GM12878 (cell line): ENCODE data around the gene RTEL1. TPM values are rescaled to one million over a fixed set of nuclear protein-coding genes. Genes with fewer than 3 reads are reported as not detected.

Experiments
- BMI1 ChIP-seq: fragments of 450-650 bp; IDR thresholded peaks from 2 replicates; pipeline ENCODE4 v1.6.1; 2016; ENCODE audit warnings: mild to moderate bottlenecking, moderate library complexity, borderline replicate concordance
- CHD4 ChIP-seq: fragments of 200-600 bp; sonication (generic); IDR thresholded peaks from 2 replicates; pipeline ENCODE4 v1.6.1; 2016; ENCODE audit warnings: mild to moderate bottlenecking
- DPF2 ChIP-seq: fragments of 450-650 bp; IDR thresholded peaks from 2 replicates; pipeline ENCODE4 v1.6.1; 2017; ENCODE audit warnings: mild to moderate bottlenecking
- MYC ChIP-seq: IDR thresholded peaks from 2 replicates; pipeline ENCODE4 v1.6.1; 2011; ENCODE audit warnings: mild to moderate bottlenecking, low read length, moderate library complexity, inconsistent platforms; ENCODE audit not compliant: insufficient read depth, insufficient replicate concordance, insufficient read length, severe bottlenecking
- PAX8 ChIP-seq: fragments of 450-650 bp; IDR thresholded peaks from 2 replicates; pipeline ENCODE4 v1.6.1; 2017; ENCODE audit warnings: mild to moderate bottlenecking, moderate library complexity
- PML ChIP-seq: IDR thresholded peaks from 2 replicates; pipeline ENCODE4 v1.6.1; 2012; ENCODE audit warnings: low read length, inconsistent platforms
- RAD51 ChIP-seq: fragments of 450-650 bp; IDR thresholded peaks from 2 replicates; pipeline ENCODE4 v1.6.1; 2016; ENCODE audit warnings: moderate library complexity, mild to moderate bottlenecking, inconsistent platforms
- RFX5 ChIP-seq: IDR thresholded peaks from 2 replicates; pipeline ENCODE4 v1.6.1; 2011; ENCODE audit warnings: low read depth, low read length, improper control_type of control experiment
- SIN3A ChIP-seq: IDR thresholded peaks from 2 replicates; pipeline ENCODE4 v1.6.1; 2012; ENCODE audit warnings: low read depth, low read length, improper control_type of control experiment
- SRF ChIP-seq, 2 experiments: IDR thresholded peaks; 2 replicates each; pipeline ENCODE4 v1.6.1; 2011; ENCODE audit warnings: low read depth in 2 of 2, low read length in 2 of 2, mild to moderate bottlenecking in 1 of 2, moderate library complexity in 1 of 2
- STAT3 ChIP-seq: IDR thresholded peaks from 2 replicates; pipeline ENCODE4 v1.6.1; 2011; ENCODE audit warnings: low read depth, low read length, improper control_type of control experiment
- polyA plus RNA-seq, 11 experiments: library from polyadenylated mRNA; depleted of rRNA in 4 of 11; unstranded in 6 of 11; stranded (reverse) in 5 of 11; fragments of >200 nt; fragmentation: Nextera tagmentation in 4 of 11; fragmentation: Illumina TruSeq in 1 of 11; extraction: Ambion mirVana in 4 of 11; extraction: Trizol in 1 of 11; gene quantifications; 1 replicate in 1 of 11; 2 replicates in 10 of 11; pipeline versions ENCODE4 v1.2.1 to v1.2.3, GENCODE V29; 2011 to 2016; ENCODE audit warnings: inconsistent platforms in 2 of 11, missing spikeins in 2 of 11, low read depth in 1 of 11
- total RNA-seq, 4 experiments: library from RNA; depleted of rRNA in 3 of 4; stranded (reverse); fragments of >200 nt in 3 of 4; fragmentation: Illumina TruSeq in 1 of 4; extraction: Trizol in 1 of 4; gene quantifications; 2 replicates each; pipeline versions ENCODE4 v1.2.1 to v1.2.3, GENCODE V29; 2013 to 2021
- TF ChIP-seq, protein P1 (sequence below): IDR thresholded peaks from 2 replicates; pipeline ENCODE4 v1.6.1; 2012; ENCODE audit warnings: improper control_type of control experiment, low read depth, low read length; ENCODE audit not compliant: insufficient replicate concordance
- TF ChIP-seq, protein P2 (sequence below): fragments of 450-650 bp; formaldehyde crosslinking; IDR thresholded peaks from 2 replicates; pipeline ENCODE4 v1.4.0; 2020; ENCODE audit warnings: mild to moderate bottlenecking, moderate library complexity
- TF ChIP-seq, protein P3 (sequence below): fragments of 450-650 bp; IDR thresholded peaks from 2 replicates; pipeline ENCODE4 v1.6.1; 2017; ENCODE audit warnings: mild to moderate bottlenecking, moderate library complexity
- TF ChIP-seq, protein P4 (sequence below): fragments of 450-650 bp; IDR thresholded peaks from 2 replicates; pipeline ENCODE4 v1.6.1; 2017; ENCODE audit warnings: low read depth, mild to moderate bottlenecking, moderate library complexity

RTEL1 gene
- total and polyA plus RNA-seq, 10 of the 15 experiments (the other 5 are each of a cell fraction or from before 2014, with no cell fraction given), result 0.40 to 37.2 (median 15.6) TPM; not detected in 1

DNA sequence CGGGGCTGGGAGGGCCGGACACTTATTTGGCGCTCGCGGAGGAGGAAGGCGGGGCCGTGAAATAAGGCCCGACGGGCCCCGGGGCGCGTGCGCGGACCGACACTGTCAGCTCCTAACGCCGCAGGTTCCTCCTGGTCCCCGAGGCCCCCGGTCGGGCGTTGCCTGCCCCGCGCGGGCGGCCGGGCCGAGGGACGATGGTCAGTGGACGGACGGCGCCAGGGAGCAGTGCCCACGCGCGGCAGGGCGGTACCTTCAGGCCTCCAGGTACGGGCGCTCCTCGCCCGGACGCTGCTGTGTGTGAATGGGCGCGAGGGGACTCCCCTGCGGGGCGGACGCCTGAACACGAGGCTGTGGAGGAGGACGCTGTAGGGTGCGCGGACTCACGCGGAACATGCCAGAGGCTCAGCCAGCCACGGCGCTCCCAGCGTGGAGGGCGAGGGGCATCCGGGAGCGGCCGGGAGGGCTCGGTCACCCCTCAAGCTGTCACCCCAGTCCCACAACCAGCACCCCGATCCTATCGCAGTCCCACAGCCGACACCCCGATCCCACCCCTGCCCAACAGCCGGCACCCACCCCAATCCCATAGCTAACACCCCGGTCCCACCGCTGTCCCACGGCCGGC, 30.9 kb upstream of the RTEL1 start (continued):
- TF ChIP-seq, protein P1, sequence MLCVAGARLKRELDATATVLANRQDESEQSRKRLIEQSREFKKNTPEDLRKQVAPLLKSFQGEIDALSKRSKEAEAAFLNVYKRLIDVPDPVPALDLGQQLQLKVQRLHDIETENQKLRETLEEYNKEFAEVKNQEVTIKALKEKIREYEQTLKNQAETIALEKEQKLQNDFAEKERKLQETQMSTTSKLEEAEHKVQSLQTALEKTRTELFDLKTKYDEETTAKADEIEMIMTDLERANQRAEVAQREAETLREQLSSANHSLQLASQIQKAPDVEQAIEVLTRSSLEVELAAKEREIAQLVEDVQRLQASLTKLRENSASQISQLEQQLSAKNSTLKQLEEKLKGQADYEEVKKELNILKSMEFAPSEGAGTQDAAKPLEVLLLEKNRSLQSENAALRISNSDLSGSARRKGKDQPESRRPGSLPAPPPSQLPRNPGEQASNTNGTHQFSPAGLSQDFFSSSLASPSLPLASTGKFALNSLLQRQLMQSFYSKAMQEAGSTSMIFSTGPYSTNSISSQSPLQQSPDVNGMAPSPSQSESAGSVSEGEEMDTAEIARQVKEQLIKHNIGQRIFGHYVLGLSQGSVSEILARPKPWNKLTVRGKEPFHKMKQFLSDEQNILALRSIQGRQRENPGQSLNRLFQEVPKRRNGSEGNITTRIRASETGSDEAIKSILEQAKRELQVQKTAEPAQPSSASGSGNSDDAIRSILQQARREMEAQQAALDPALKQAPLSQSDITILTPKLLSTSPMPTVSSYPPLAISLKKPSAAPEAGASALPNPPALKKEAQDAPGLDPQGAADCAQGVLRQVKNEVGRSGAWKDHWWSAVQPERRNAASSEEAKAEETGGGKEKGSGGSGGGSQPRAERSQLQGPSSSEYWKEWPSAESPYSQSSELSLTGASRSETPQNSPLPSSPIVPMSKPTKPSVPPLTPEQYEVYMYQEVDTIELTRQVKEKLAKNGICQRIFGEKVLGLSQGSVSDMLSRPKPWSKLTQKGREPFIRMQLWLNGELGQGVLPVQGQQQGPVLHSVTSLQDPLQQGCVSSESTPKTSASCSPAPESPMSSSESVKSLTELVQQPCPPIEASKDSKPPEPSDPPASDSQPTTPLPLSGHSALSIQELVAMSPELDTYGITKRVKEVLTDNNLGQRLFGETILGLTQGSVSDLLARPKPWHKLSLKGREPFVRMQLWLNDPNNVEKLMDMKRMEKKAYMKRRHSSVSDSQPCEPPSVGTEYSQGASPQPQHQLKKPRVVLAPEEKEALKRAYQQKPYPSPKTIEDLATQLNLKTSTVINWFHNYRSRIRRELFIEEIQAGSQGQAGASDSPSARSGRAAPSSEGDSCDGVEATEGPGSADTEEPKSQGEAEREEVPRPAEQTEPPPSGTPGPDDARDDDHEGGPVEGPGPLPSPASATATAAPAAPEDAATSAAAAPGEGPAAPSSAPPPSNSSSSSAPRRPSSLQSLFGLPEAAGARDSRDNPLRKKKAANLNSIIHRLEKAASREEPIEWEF, result no peak
- TF ChIP-seq PAX8 (no peak), PML (peak; percentile 68; the same call in 1 of the 2 replicates), STAT3 (no peak), CHD4 (no peak), SIN3A (no peak; the same call in 1 of the 2 replicates), SRF (IDR thresholded peaks at IDR 0.05; ENCODE audit: low read depth in 2 of 2, low read length in 2 of 2) (no peak), MYC (peak; percentile 86), DPF2 (peak; percentile 87), BMI1 (no peak), RFX5 (no peak), RAD51 (no peak)
- TF ChIP-seq, protein P2, sequence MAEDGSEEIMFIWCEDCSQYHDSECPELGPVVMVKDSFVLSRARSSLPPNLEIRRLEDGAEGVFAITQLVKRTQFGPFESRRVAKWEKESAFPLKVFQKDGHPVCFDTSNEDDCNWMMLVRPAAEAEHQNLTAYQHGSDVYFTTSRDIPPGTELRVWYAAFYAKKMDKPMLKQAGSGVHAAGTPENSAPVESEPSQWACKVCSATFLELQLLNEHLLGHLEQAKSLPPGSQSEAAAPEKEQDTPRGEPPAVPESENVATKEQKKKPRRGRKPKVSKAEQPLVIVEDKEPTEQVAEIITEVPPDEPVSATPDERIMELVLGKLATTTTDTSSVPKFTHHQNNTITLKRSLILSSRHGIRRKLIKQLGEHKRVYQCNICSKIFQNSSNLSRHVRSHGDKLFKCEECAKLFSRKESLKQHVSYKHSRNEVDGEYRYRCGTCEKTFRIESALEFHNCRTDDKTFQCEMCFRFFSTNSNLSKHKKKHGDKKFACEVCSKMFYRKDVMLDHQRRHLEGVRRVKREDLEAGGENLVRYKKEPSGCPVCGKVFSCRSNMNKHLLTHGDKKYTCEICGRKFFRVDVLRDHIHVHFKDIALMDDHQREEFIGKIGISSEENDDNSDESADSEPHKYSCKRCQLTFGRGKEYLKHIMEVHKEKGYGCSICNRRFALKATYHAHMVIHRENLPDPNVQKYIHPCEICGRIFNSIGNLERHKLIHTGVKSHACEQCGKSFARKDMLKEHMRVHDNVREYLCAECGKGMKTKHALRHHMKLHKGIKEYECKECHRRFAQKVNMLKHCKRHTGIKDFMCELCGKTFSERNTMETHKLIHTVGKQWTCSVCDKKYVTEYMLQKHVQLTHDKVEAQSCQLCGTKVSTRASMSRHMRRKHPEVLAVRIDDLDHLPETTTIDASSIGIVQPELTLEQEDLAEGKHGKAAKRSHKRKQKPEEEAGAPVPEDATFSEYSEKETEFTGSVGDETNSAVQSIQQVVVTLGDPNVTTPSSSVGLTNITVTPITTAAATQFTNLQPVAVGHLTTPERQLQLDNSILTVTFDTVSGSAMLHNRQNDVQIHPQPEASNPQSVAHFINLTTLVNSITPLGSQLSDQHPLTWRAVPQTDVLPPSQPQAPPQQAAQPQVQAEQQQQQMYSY, result no peak
- TF ChIP-seq, protein P3, sequence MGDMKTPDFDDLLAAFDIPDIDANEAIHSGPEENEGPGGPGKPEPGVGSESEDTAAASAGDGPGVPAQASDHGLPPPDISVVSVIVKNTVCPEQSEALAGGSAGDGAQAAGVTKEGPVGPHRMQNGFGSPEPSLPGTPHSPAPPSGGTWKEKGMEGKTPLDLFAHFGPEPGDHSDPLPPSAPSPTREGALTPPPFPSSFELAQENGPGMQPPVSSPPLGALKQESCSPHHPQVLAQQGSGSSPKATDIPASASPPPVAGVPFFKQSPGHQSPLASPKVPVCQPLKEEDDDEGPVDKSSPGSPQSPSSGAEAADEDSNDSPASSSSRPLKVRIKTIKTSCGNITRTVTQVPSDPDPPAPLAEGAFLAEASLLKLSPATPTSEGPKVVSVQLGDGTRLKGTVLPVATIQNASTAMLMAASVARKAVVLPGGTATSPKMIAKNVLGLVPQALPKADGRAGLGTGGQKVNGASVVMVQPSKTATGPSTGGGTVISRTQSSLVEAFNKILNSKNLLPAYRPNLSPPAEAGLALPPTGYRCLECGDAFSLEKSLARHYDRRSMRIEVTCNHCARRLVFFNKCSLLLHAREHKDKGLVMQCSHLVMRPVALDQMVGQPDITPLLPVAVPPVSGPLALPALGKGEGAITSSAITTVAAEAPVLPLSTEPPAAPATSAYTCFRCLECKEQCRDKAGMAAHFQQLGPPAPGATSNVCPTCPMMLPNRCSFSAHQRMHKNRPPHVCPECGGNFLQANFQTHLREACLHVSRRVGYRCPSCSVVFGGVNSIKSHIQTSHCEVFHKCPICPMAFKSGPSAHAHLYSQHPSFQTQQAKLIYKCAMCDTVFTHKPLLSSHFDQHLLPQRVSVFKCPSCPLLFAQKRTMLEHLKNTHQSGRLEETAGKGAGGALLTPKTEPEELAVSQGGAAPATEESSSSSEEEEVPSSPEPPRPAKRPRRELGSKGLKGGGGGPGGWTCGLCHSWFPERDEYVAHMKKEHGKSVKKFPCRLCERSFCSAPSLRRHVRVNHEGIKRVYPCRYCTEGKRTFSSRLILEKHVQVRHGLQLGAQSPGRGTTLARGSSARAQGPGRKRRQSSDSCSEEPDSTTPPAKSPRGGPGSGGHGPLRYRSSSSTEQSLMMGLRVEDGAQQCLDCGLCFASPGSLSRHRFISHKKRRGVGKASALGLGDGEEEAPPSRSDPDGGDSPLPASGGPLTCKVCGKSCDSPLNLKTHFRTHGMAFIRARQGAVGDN, result peak; percentile 57
- TF ChIP-seq, protein P4, sequence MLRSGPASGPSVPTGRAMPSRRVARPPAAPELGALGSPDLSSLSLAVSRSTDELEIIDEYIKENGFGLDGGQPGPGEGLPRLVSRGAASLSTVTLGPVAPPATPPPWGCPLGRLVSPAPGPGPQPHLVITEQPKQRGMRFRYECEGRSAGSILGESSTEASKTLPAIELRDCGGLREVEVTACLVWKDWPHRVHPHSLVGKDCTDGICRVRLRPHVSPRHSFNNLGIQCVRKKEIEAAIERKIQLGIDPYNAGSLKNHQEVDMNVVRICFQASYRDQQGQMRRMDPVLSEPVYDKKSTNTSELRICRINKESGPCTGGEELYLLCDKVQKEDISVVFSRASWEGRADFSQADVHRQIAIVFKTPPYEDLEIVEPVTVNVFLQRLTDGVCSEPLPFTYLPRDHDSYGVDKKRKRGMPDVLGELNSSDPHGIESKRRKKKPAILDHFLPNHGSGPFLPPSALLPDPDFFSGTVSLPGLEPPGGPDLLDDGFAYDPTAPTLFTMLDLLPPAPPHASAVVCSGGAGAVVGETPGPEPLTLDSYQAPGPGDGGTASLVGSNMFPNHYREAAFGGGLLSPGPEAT, result peak; percentile 34; the same call in 1 of the 2 replicates
